Adipocyte (in vitro differentiated cells): Measurements from ENCODE around the gene CFAP61.

ENCODE experiments used
- DNase-seq: peaks from one replicate; pipeline ENCODE4 v3.0.0-alpha.2; 2015; ENCODE audit warnings: low read depth
- H3K27me3 ChIP-seq: replicated peaks from 2 replicates; pipeline ENCODE4 v1.7.0; 2013; ENCODE audit warnings: mild to moderate bottlenecking, low read length, moderate library complexity; ENCODE audit not compliant: control insufficient read depth, insufficient read depth
- H3K36me3 ChIP-seq: 2 replicates; pipeline ENCODE4 v1.7.0; 2013; ENCODE audit warnings: low read length, mild to moderate bottlenecking, moderate library complexity; ENCODE audit not compliant: control insufficient read depth, insufficient read depth, severe bottlenecking
- H3K4me1 ChIP-seq: 2 replicates; pipeline ENCODE4 v1.7.0; 2013; ENCODE audit warnings: mild to moderate bottlenecking, low read length, moderate library complexity; ENCODE audit not compliant: control insufficient read depth, insufficient read depth
- H3K4me3 ChIP-seq: 2 replicates; pipeline ENCODE4 v1.7.0; 2013; ENCODE audit warnings: mild to moderate bottlenecking, low read length, moderate library complexity
- H3K9ac ChIP-seq: 2 replicates; pipeline ENCODE4 v1.7.0; 2013; ENCODE audit warnings: mild to moderate bottlenecking, low read length, moderate library complexity
- H3K9me3 ChIP-seq: 2 replicates; pipeline ENCODE4 v1.7.0; 2013; ENCODE audit warnings: mild to moderate bottlenecking, low read length, moderate library complexity; ENCODE audit not compliant: control insufficient read depth

CFAP61 gene

GRCh38 chr20:20018366-20018765, 34.0 kb upstream of the CFAP61 start:
- H3K9me3 ChIP-seq, result no peaks in the 10 kb centered on the region
- peaks cover 1% of the 10 kb centered on the region for H3K36me3 ChIP-seq
- H3K4me1 ChIP-seq, result peaks cover 17% of the 10 kb centered on the region
- H3K9ac ChIP-seq, result peak overlapping the region; percentile 97
- no peak for DNase-seq
- peak overlapping the region; percentile 97 for H3K4me3 ChIP-seq
- H3K27me3 ChIP-seq, result no peaks in the 10 kb centered on the region

- no peak overlapping the region for H3K9ac ChIP-seq
- H3K9me3 ChIP-seq, result no peaks in the 10 kb centered on the region
- peaks cover 17% of the 10 kb centered on the region for H3K4me1 ChIP-seq
- peaks cover 3% of the 10 kb centered on the region for H3K36me3 ChIP-seq
- peak overlapping the region; percentile 97 for H3K4me3 ChIP-seq
- DNase-seq, result no peak
- H3K27me3 ChIP-seq, result no peaks in the 10 kb centered on the region
Measured at GRCh38 chr20:20019123-20019522, 33.2 kb upstream of the CFAP61 start.

GRCh38 chr20:20020908-20021307, 31.4 kb upstream of the CFAP61 start:
- no peak for DNase-seq
- Histone ChIP-seq H3K9ac (no peak overlapping the region), H3K9me3 (no peaks in the 10 kb centered on the region), H3K36me3 (peaks cover 9% of the 10 kb centered on the region), H3K27me3 (no peaks in the 10 kb centered on the region), H3K4me3 (no peak overlapping the region), H3K4me1 (peaks cover 17% of the 10 kb centered on the region)

GRCh38 chr20:20021835-20022234, 30.5 kb upstream of the CFAP61 start:
- H3K4me3 ChIP-seq, result no peak overlapping the region
- H3K4me1 ChIP-seq, result peaks cover 17% of the 10 kb centered on the region
- H3K9me3 ChIP-seq, result no peaks in the 10 kb centered on the region
- no peaks in the 10 kb centered on the region for H3K27me3 ChIP-seq
- no peak overlapping the region for H3K9ac ChIP-seq
- H3K36me3 ChIP-seq, result peaks cover 19% of the 10 kb centered on the region
- no peak for DNase-seq

GRCh38 chr20:20022498-20022897, 29.8 kb upstream of the CFAP61 start:
- H3K9me3 ChIP-seq, result no peaks in the 10 kb centered on the region
- no peaks in the 10 kb centered on the region for H3K27me3 ChIP-seq
- no peak for DNase-seq
- H3K9ac ChIP-seq, result no peak overlapping the region
- H3K36me3 ChIP-seq, result peaks cover 25% of the 10 kb centered on the region
- no peak overlapping the region for H3K4me3 ChIP-seq
- H3K4me1 ChIP-seq, result peaks cover 17% of the 10 kb centered on the region

- Histone ChIP-seq H3K27me3 (no peaks in the 10 kb centered on the region), H3K9ac (no peak overlapping the region), H3K36me3 (peaks cover 34% of the 10 kb centered on the region), H3K4me1 (peaks cover 11% of the 10 kb centered on the region), H3K4me3 (no peak overlapping the region), H3K9me3 (no peaks in the 10 kb centered on the region)
- no peak for DNase-seq
Measured at GRCh38 chr20:20023395-20023794, 28.9 kb upstream of the CFAP61 start.

- DNase-seq, result peak; percentile 32
- H3K9me3 ChIP-seq, result no peaks in the 10 kb centered on the region
- no peak overlapping the region for H3K9ac ChIP-seq
- H3K4me3 ChIP-seq, result no peak overlapping the region
- H3K4me1 ChIP-seq, result peaks cover 6% of the 10 kb centered on the region
- H3K27me3 ChIP-seq, result no peaks in the 10 kb centered on the region
- peaks cover 43% of the 10 kb centered on the region for H3K36me3 ChIP-seq
Measured at GRCh38 chr20:20024942-20025341, 27.4 kb upstream of the CFAP61 start.

- peaks cover 10% of the 10 kb centered on the region for H3K4me1 ChIP-seq
- no peaks in the 10 kb centered on the region for H3K9me3 ChIP-seq
- H3K9ac ChIP-seq, result no peak overlapping the region
- no peaks in the 10 kb centered on the region for H3K27me3 ChIP-seq
- no peak for DNase-seq
- no peak overlapping the region for H3K4me3 ChIP-seq
- H3K36me3 ChIP-seq, result peaks cover 67% of the 10 kb centered on the region
Measured at GRCh38 chr20:20027284-20027683, 25.0 kb upstream of the CFAP61 start.

- DNase-seq, result no peak
- H3K4me1 ChIP-seq, result peaks cover 18% of the 10 kb centered on the region
- peaks cover 93% of the 10 kb centered on the region for H3K36me3 ChIP-seq
- H3K9ac ChIP-seq, result no peak overlapping the region
- no peak overlapping the region for H3K4me3 ChIP-seq
- no peaks in the 10 kb centered on the region for H3K9me3 ChIP-seq
- no peaks in the 10 kb centered on the region for H3K27me3 ChIP-seq
Measured at GRCh38 chr20:20031790-20032189, 20.5 kb upstream of the CFAP61 start.

- no peak overlapping the region for H3K9ac ChIP-seq
- H3K4me1 ChIP-seq, result peaks cover 27% of the 10 kb centered on the region
- no peaks in the 10 kb centered on the region for H3K27me3 ChIP-seq
- H3K9me3 ChIP-seq, result no peaks in the 10 kb centered on the region
- no peak overlapping the region for H3K4me3 ChIP-seq
- peaks cover 98% of the 10 kb centered on the region for H3K36me3 ChIP-seq
- peak; percentile 58 for DNase-seq
Measured at GRCh38 chr20:20034486-20034885, 17.8 kb upstream of the CFAP61 start.

GRCh38 chr20:20036756-20037155, 15.6 kb upstream of the CFAP61 start:
- no peak overlapping the region for H3K4me3 ChIP-seq
- H3K36me3 ChIP-seq, result peaks cover 100% of the 10 kb centered on the region
- no peak overlapping the region for H3K9ac ChIP-seq
- peaks cover 18% of the 10 kb centered on the region for H3K4me1 ChIP-seq
- H3K9me3 ChIP-seq, result no peaks in the 10 kb centered on the region
- DNase-seq, result no peak
- H3K27me3 ChIP-seq, result no peaks in the 10 kb centered on the region

- no peaks in the 10 kb centered on the region for H3K9me3 ChIP-seq
- H3K36me3 ChIP-seq, result peaks cover 100% of the 10 kb centered on the region
- peaks cover 18% of the 10 kb centered on the region for H3K4me1 ChIP-seq
- no peaks in the 10 kb centered on the region for H3K27me3 ChIP-seq
- H3K4me3 ChIP-seq, result no peak overlapping the region
- peak; percentile 24 for DNase-seq
- H3K9ac ChIP-seq, result peak overlapping the region; percentile 18
Measured at GRCh38 chr20:20037960-20038359, 14.4 kb upstream of the CFAP61 start.
